Fibroblast of peridontal ligament (primary cell): Measurements from ENCODE around the gene CAPS.
"Not testable (repeated sequence)": the region's sequence is repeated elsewhere in the genome, so short reads cannot be mapped to it uniquely, and the experiment has no call there.

Experiments
- DNase-seq: peaks from one replicate; pipeline ENCODE4 v3.0.0-alpha.2; 2010; ENCODE audit errors: extremely low read depth

Gene CAPS

GRCh38 chr19:5955636-5955935, 41.5 kb downstream of the CAPS start:
- DNase-seq, result peak; percentile 73

GRCh38 chr19:5956323-5956722, 42.3 kb downstream of the CAPS start:
- DNase-seq, result no peak

GRCh38 chr19:5956728-5957127, 42.7 kb downstream of the CAPS start:
- DNase-seq, result no peak

- no peak for DNase-seq
Observed at GRCh38 chr19:5957170-5957569, 43.1 kb downstream of the CAPS start.

GRCh38 chr19:5958074-5958850, 44.2 kb downstream of the CAPS start:
- DNase-seq, result no peak

GRCh38 chr19:5958851-5959122, 44.7 kb downstream of the CAPS start:
- no peak for DNase-seq

- no peak for DNase-seq
Observed at GRCh38 chr19:5959260-5960004, 45.4 kb downstream of the CAPS start.

- DNase-seq, result no peak
Observed at GRCh38 chr19:5960005-5961001, 46.2 kb downstream of the CAPS start.

GRCh38 chr19:5961641-5961968, 47.6 kb downstream of the CAPS start:
- not testable (repeated sequence) for DNase-seq

GRCh38 chr19:5961969-5962945, 48.2 kb downstream of the CAPS start:
- DNase-seq, result no peak

GRCh38 chr19:5963259-5963658, 49.2 kb downstream of the CAPS start:
- not testable (repeated sequence) for DNase-seq

GRCh38 chr19:5963855-5964254, 49.8 kb downstream of the CAPS start:
- DNase-seq, result no peak

- DNase-seq, result no peak
Observed at GRCh38 chr19:5964816-5965565, 50.9 kb downstream of the CAPS start.
